Caco-2 (cell line): ENCODE measurements around the gene CNTF. TPM values are rescaled to one million over a fixed set of nuclear protein-coding genes. Genes with fewer than 3 reads are reported as not detected.

Experiments used
- BruUV-seq: library from RNA; stranded (reverse); fragments of 400-500 nt; replicated peaks from 2 replicates; lab custom pipeline; 2021; lab: Mats Ljungman, UMichigan
- CTCF ChIA-PET: fragments of 300-600 bp; sonication (Branson Sonifier 250); formaldehyde crosslinking; loops from one replicate; lab custom pipeline; 2022; ENCODE audit warnings: antibody characterized with exemption; lab: Charles Lee
- POLR2A ChIA-PET: fragments of 300-600 bp; sonication (Branson Sonifier 250); formaldehyde crosslinking; loops from one replicate; lab custom pipeline; 2022; ENCODE audit warnings: antibody characterized with exemption; lab: Charles Lee
- DNase-seq, 2 experiments: peaks; one replicate each; pipeline versions ENCODE4 v3.0.0 to v3.0.0-alpha.2; 2020 to 2022
- H3K27me3 ChIP-seq: replicated peaks from 2 replicates; pipeline ENCODE4 v1.6.0; 2011; ENCODE audit warnings: low read length; ENCODE audit not compliant: control insufficient read depth, insufficient read depth
- H3K36me3 ChIP-seq: 2 replicates; pipeline ENCODE4 v1.5.1; 2011; ENCODE audit warnings: low read length; ENCODE audit not compliant: control insufficient read depth, insufficient read depth
- H3K4me1 ChIP-seq: fragments of 250-450 bp; sonication (Bioruptor Pico); 2 replicates; pipeline ENCODE4 v1.5.1; 2020; ENCODE audit warnings: mild to moderate bottlenecking
- H3K4me3 ChIP-seq: 2 replicates; pipeline ENCODE4 v1.5.1; 2011; ENCODE audit warnings: low read depth, mild to moderate bottlenecking, control low read depth, low read length
- H3K9me3 ChIP-seq: fragments of 250-450 bp; sonication (Bioruptor Pico); 2 replicates; pipeline ENCODE4 v1.5.1; 2020; ENCODE audit warnings: mild to moderate bottlenecking, moderate library complexity
- H3K27ac Mint-ChIP-seq: one replicate; pipeline ENCODE4 v1.8.0; 2022; ENCODE audit warnings: mixed read lengths; ENCODE audit not compliant: unreplicated experiment
- H3K27me3 Mint-ChIP-seq: one replicate; pipeline ENCODE4 v1.8.0; 2022; ENCODE audit warnings: mixed read lengths; ENCODE audit not compliant: insufficient read depth, unreplicated experiment
- H3K36me3 Mint-ChIP-seq: one replicate; pipeline ENCODE4 v1.8.0; 2022; ENCODE audit warnings: mild to moderate bottlenecking, mixed read lengths; ENCODE audit not compliant: insufficient read depth, unreplicated experiment
- H3K4me1 Mint-ChIP-seq: one replicate; pipeline ENCODE4 v1.8.0; 2022; ENCODE audit warnings: low read depth, mixed read lengths; ENCODE audit not compliant: unreplicated experiment
- H3K4me3 Mint-ChIP-seq: one replicate; pipeline ENCODE4 v1.8.0; 2022; ENCODE audit warnings: mild to moderate bottlenecking, moderate library complexity, mixed read lengths; ENCODE audit not compliant: unreplicated experiment
- H3K9me3 Mint-ChIP-seq: one replicate; pipeline ENCODE4 v1.8.0; 2022; ENCODE audit warnings: mixed read lengths; ENCODE audit not compliant: unreplicated experiment
- intact Hi-C: fragments of 100-400 bp; cut with micrococcal nuclease; formaldehyde crosslinking; loops from one replicate; pipeline ENCODE4 v1.10.0; 2022; ENCODE audit not compliant: unreplicated experiment
- total RNA-seq: library from RNA; stranded (reverse); gene quantifications from 2 replicates; pipeline ENCODE4 v1.2.3, GENCODE V29; 2022
- TF ChIP-seq, protein P1 (sequence below), 2 experiments: fragments of 200-600 bp in 1 of 2; IDR thresholded peaks; 1 replicate in 1 of 2; 2 replicates in 1 of 2; pipeline versions ENCODE4 v1.5.1 to v1.8.0; 2011 to 2022; ENCODE audit warnings: antibody characterized with exemption in 1 of 2, control low read depth in 1 of 2, inconsistent platforms in 1 of 2, low read depth in 1 of 2, low read length in 1 of 2, mild to moderate bottlenecking in 1 of 2, moderate library complexity in 1 of 2; ENCODE audit not compliant: insufficient read depth in 1 of 2, severe bottlenecking in 1 of 2, unreplicated experiment in 1 of 2

The CNTF gene
- total RNA-seq, 1 experiment from 2014 or later = 3.3 TPM

DNA sequence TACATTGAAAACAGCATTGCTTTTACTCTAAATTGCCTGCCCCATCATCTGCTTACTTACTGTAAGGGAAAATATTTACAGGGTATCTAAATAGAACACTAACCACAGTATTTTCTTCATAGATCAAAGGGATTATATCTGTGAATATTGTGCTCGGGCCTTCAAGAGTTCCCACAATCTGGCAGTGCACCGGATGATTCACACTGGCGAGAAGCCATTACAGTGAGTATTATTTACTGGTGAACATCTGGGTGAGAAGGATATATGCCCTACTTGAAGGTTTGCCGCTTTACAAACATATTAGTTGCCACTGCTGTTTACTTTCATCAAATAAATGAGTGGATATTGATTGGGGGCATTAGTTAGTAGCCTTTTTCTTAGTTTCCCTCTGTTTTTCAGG is 5.9 kb upstream of the CNTF start:
- H3K27me3 ChIP-seq = no peaks in the 10 kb centered on the region
- peaks cover 87% of the 10 kb centered on the region for H3K36me3 Mint-ChIP-seq
- H3K4me1 Mint-ChIP-seq = no peaks in the 10 kb centered on the region
- H3K9me3 ChIP-seq = no peaks in the 10 kb centered on the region
- H3K4me3 Mint-ChIP-seq = no peak overlapping the region
- no peaks in the 10 kb centered on the region for H3K4me1 ChIP-seq
- ChIA-PET POLR2A (no interaction called here), CTCF (no interaction called here)
- no TSS peak for BruUV-seq
- H3K27me3 Mint-ChIP-seq = no peaks in the 10 kb centered on the region
- H3K9me3 Mint-ChIP-seq = no peaks in the 10 kb centered on the region
- peaks cover 3% of the 10 kb centered on the region for H3K36me3 ChIP-seq
- no peak overlapping the region for H3K27ac Mint-ChIP-seq
- intact Hi-C loops = no loop called here
- H3K4me3 ChIP-seq = no peak overlapping the region
- no peak for DNase-seq
- TF ChIP-seq, protein P1, sequence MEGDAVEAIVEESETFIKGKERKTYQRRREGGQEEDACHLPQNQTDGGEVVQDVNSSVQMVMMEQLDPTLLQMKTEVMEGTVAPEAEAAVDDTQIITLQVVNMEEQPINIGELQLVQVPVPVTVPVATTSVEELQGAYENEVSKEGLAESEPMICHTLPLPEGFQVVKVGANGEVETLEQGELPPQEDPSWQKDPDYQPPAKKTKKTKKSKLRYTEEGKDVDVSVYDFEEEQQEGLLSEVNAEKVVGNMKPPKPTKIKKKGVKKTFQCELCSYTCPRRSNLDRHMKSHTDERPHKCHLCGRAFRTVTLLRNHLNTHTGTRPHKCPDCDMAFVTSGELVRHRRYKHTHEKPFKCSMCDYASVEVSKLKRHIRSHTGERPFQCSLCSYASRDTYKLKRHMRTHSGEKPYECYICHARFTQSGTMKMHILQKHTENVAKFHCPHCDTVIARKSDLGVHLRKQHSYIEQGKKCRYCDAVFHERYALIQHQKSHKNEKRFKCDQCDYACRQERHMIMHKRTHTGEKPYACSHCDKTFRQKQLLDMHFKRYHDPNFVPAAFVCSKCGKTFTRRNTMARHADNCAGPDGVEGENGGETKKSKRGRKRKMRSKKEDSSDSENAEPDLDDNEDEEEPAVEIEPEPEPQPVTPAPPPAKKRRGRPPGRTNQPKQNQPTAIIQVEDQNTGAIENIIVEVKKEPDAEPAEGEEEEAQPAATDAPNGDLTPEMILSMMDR (IDR thresholded peaks at IDR 0.05; ENCODE audit: insufficient read depth in 1 of 2, low read depth in 1 of 2, low read length in 1 of 2, severe bottlenecking in 1 of 2, unreplicated experiment in 1 of 2) = no peak

DNA sequence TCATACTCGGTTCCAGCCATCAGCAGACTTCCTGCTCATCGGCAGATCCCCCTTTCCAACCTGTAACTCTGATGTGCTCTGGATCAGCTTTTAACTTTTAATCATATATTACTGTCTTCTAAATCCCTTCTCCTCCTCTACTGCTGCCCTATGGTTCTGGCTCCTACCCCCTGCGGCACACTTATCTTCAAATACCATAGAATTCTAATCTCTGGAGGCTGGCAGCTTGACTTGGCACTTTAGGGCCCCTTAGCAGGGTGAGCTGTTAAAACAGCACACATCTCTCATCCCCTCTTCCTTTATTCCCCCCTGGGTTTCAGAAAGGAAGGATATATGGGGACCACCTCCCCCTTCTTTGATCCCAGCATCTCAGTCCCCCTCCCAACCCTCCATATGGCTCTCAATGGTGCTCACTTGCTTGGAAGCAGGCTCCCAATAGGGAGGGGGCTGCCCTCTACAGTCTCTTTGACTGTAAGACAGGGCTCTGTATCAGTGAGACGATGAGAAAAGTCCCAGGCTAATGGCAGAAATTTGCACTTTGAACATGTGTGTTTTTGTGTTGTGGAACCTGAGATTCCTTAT is 4.4 kb upstream of the CNTF start:
- Mint-ChIP-seq H3K36me3 (peaks cover 84% of the 10 kb centered on the region), H3K9me3 (no peaks in the 10 kb centered on the region), H3K4me1 (no peaks in the 10 kb centered on the region), H3K27me3 (no peaks in the 10 kb centered on the region), H3K4me3 (no peak overlapping the region), H3K27ac (no peak overlapping the region)
- H3K4me1 ChIP-seq = no peaks in the 10 kb centered on the region
- H3K27me3 ChIP-seq = no peaks in the 10 kb centered on the region
- no TSS peak for BruUV-seq
- H3K36me3 ChIP-seq = peaks cover 5% of the 10 kb centered on the region
- ChIA-PET CTCF (no interaction called here), POLR2A (no interaction called here)
- peak in 1 of 2 experiments; percentile 17 for DNase-seq
- H3K4me3 ChIP-seq = no peak overlapping the region
- no peaks in the 10 kb centered on the region for H3K9me3 ChIP-seq
- intact Hi-C loops = loop anchor here (1.0 kb wide), 1 partner anchor 41 kb away; no protein-coding TSS in a partner anchor
- TF ChIP-seq, protein P1 (IDR thresholded peaks at IDR 0.05; ENCODE audit: insufficient read depth in 1 of 2, low read depth in 1 of 2, low read length in 1 of 2, severe bottlenecking in 1 of 2, unreplicated experiment in 1 of 2) = peak in 1 of 2 experiments; percentile 60

DNA sequence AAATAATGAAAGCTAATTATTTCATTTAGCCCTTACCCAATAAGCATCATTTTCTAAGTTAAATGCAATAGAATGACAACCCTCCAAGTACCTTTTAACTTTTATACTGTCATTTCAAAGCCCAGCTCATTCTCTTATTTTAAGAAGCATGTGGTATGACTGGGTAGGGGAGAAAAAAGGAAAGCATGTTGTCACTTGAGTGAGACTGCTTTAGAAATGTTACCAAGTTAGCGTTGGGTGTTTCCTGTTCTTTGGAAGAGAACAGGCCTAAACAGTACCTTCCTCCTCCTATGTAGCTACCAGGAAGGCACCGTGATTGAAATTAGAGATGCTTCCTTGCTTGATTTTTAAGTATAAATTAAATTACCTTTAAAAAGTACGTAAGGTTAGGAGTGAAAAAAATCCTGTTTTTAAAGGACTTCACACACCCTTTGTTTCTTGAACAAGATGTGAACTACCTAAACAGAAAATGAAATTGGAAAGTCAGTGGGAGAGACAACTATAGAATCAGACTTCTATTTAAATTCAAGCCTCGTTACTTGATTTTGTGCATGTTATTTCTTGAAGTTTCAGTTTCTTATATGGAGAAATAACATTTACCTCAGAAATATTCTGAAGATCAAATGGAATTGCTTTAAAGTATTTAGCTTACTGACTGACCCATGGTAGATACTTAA is 741 bp upstream of the CNTF start:
- intact Hi-C loops = no loop called here
- no TSS peak for BruUV-seq
- Mint-ChIP-seq H3K4me3 (no peak overlapping the region), H3K36me3 (peaks cover 72% of the 10 kb centered on the region), H3K27me3 (no peaks in the 10 kb centered on the region), H3K9me3 (no peaks in the 10 kb centered on the region), H3K27ac (no peak overlapping the region), H3K4me1 (no peaks in the 10 kb centered on the region)
- Histone ChIP-seq H3K27me3 (no peaks in the 10 kb centered on the region), H3K9me3 (no peaks in the 10 kb centered on the region), H3K4me1 (no peaks in the 10 kb centered on the region), H3K36me3 (peaks cover 4% of the 10 kb centered on the region), H3K4me3 (no peak overlapping the region)
- no peak for DNase-seq
- TF ChIP-seq, protein P1 (IDR thresholded peaks at IDR 0.05; ENCODE audit: insufficient read depth in 1 of 2, low read depth in 1 of 2, low read length in 1 of 2, severe bottlenecking in 1 of 2, unreplicated experiment in 1 of 2) = no peak
- CTCF ChIA-PET = interaction anchor here (0.6 kb wide), 1 partner anchor 59 kb away, joined by 7 read pairs; no protein-coding TSS in a partner anchor
- POLR2A ChIA-PET = no interaction called here
